K562 (cell line): ENCODE data around the gene CEACAM18. TPM values are rescaled to one million over a fixed set of nuclear protein-coding genes. Genes with fewer than 3 reads are reported as not detected.

Experiments
- ATAC-seq: fragments of 200-7000 bp; cut with Tn5 transposase; 3 replicates; pipeline ENCODE4 v1.9.1; 2020; ENCODE audit warnings: moderate library complexity
- BruUV-seq: library from RNA; stranded (reverse); fragments of 400-500 nt; replicated peaks from 2 replicates; lab custom pipeline; 2021; lab: Mats Ljungman, UMichigan
- CTCF ChIA-PET: fragments of 300-600 bp; formaldehyde crosslinking; extraction: SDS; loops from one replicate; lab custom pipeline; 2021; ENCODE audit warnings: low intra/inter-chr PET ratio; lab: Yijun Ruan, JAX
- POLR2A ChIA-PET: fragments of 300-600, 350-650 bp; sonication (Branson Sonifier 250); formaldehyde crosslinking; extraction: SDS; loops from one replicate; lab custom pipeline; 2021; ENCODE audit warnings: antibody characterized with exemption, inconsistent platforms; lab: Yijun Ruan, JAX
- DNase-seq, 4 experiments: peaks; one replicate each; pipeline versions ENCODE4 v3.0.0 to v3.0.0-alpha.2; 2011 to 2018; ENCODE audit warnings: low spot score in 3 of 4, mixed read lengths in 3 of 4; ENCODE audit errors: extremely low read depth in 1 of 4
- FAIRE-seq: peaks from 2 replicates; lab custom pipeline; 2011; peaks lifted over from hg19 to GRCh38; lab: Jason Lieb, UNC
- H2AFZ ChIP-seq: 2 replicates; pipeline ENCODE4 v1.6.0; 2011; ENCODE audit warnings: low read depth, low read length, control low read depth, inconsistent platforms
- H3K27ac ChIP-seq: fragments of 200-600 bp; 3 replicates; pipeline ENCODE4 v1.8.0; 2011; ENCODE audit warnings: low read depth, mild to moderate bottlenecking, control low read depth, inconsistent platforms, low read length, moderate library complexity, mixed read lengths; ENCODE audit errors: extremely low read depth
- H3K27me3 ChIP-seq, 2 experiments: fragments of 300-600 bp in 1 of 2; 2 replicates in 1 of 2; 3 replicates in 1 of 2; pipeline versions ENCODE4 v1.6.0 to v1.8.0; 2011; ENCODE audit warnings: inconsistent platforms in 2 of 2, low read length in 2 of 2, mild to moderate bottlenecking in 1 of 2, mixed read lengths in 1 of 2, moderate library complexity in 1 of 2; ENCODE audit not compliant: control insufficient read depth in 2 of 2, insufficient read depth in 2 of 2
- H3K36me3 ChIP-seq: fragments of 300-600 bp; 3 replicates; pipeline ENCODE4 v1.8.0; 2011; ENCODE audit warnings: mild to moderate bottlenecking, low read length, inconsistent platforms; ENCODE audit not compliant: control insufficient read depth, insufficient read depth
- H3K4me1 ChIP-seq, 2 experiments: fragments of 200-600 bp in 1 of 2; replicated peaks in 1 of 2; 2 replicates in 1 of 2; 3 replicates in 1 of 2; pipeline versions ENCODE4 v1.5.1 to v1.8.0; 2011; ENCODE audit warnings: inconsistent platforms in 2 of 2, low read length in 2 of 2, mild to moderate bottlenecking in 1 of 2, mixed read lengths in 1 of 2, moderate library complexity in 1 of 2; ENCODE audit not compliant: control insufficient read depth in 2 of 2, insufficient read depth in 2 of 2
- H3K4me2 ChIP-seq: 2 replicates; pipeline ENCODE4 v1.6.1; 2011; ENCODE audit warnings: low read length, control low read depth, inconsistent platforms, mixed read lengths; ENCODE audit not compliant: insufficient read depth
- H3K4me3 ChIP-seq: fragments of 200-600 bp; sonication (generic), shearing (Covaris generic); 2 replicates; pipeline ENCODE4 v1.5.1; 2016; ENCODE audit warnings: control low read depth, inconsistent platforms
- H3K79me2 ChIP-seq: fragments of 200-600 bp; 3 replicates; pipeline ENCODE4 v1.8.0; 2011; ENCODE audit warnings: low read length, inconsistent platforms; ENCODE audit not compliant: control insufficient read depth, insufficient read depth
- H3K9ac ChIP-seq, 2 experiments: 2 replicates each; pipeline versions ENCODE4 v1.6.0 to v1.6.1; 2011; ENCODE audit warnings: low read depth in 2 of 2, low read length in 2 of 2, control low read depth in 1 of 2, inconsistent platforms in 1 of 2, mild to moderate bottlenecking in 1 of 2, mixed read lengths in 1 of 2; ENCODE audit not compliant: insufficient read depth in 1 of 2
- H3K9me1 ChIP-seq: one replicate; pipeline ENCODE4 v1.6.0; 2011; ENCODE audit warnings: inconsistent platforms, mild to moderate bottlenecking, low read length, moderate library complexity; ENCODE audit not compliant: control insufficient read depth, insufficient read depth
- H3K9me3 ChIP-seq: replicated peaks from 2 replicates; pipeline ENCODE4 v1.5.1; 2011; ENCODE audit warnings: low read depth, low read length, inconsistent platforms; ENCODE audit not compliant: control insufficient read depth, insufficient read depth
- H4K20me1 ChIP-seq: replicated peaks from 2 replicates; pipeline ENCODE4 v1.6.1; 2011; ENCODE audit warnings: low read length, inconsistent platforms, mixed read lengths; ENCODE audit not compliant: control insufficient read depth, insufficient read depth
- CHD4 ChIP-seq: fragments of 200-600 bp; sonication (generic); IDR thresholded peaks from 3 replicates; pipeline ENCODE4 v1.6.1; 2012; ENCODE audit warnings: low read depth, mild to moderate bottlenecking, mixed read lengths, low read length, inconsistent platforms; ENCODE audit not compliant: insufficient read depth, insufficient replicate concordance, poor library complexity, severe bottlenecking
- EGR1 ChIP-seq: fragments of 450-650 bp; conservative IDR thresholded peaks from 2 replicates; pipeline ENCODE4 v1.6.1; 2017; ENCODE audit warnings: mild to moderate bottlenecking
- FIP1L1 ChIP-seq: fragments of 200-400 bp; formaldehyde crosslinking; IDR thresholded peaks from 2 replicates; pipeline ENCODE4 v1.6.1; 2018; ENCODE audit warnings: mild to moderate bottlenecking, low read depth, low read length; ENCODE audit not compliant: poor library complexity, severe bottlenecking
- GTF3C2 ChIP-seq: IDR thresholded peaks from 3 replicates; pipeline ENCODE4 v1.6.1; 2011; ENCODE audit warnings: borderline replicate concordance, mild to moderate bottlenecking, moderate library complexity; ENCODE audit not compliant: insufficient read length; ENCODE audit errors: extremely low read depth
- HDAC6 ChIP-seq: IDR thresholded peaks from 2 replicates; pipeline ENCODE4 v1.6.1; 2012; ENCODE audit warnings: low read depth, mild to moderate bottlenecking, control low read depth, inconsistent platforms, low read length, moderate library complexity
- MEF2A ChIP-seq: IDR thresholded peaks from 2 replicates; pipeline ENCODE4 v1.6.1; 2011; ENCODE audit warnings: low read depth, mild to moderate bottlenecking, low read length, moderate library complexity; ENCODE audit not compliant: control insufficient read depth
- RBM17 ChIP-seq: fragments of 200-400 bp; formaldehyde crosslinking; IDR thresholded peaks from 2 replicates; pipeline ENCODE4 v1.6.1; 2017; ENCODE audit warnings: low read depth, mild to moderate bottlenecking, low read length, borderline replicate concordance
- SMC3 ChIP-seq: conservative IDR thresholded peaks from 2 replicates; pipeline ENCODE4 v1.6.1; 2011; ENCODE audit warnings: low read depth, low read length, improper control_type of control experiment; ENCODE audit not compliant: insufficient read depth
- THRAP3 ChIP-seq: fragments of 450-650 bp; IDR thresholded peaks from 2 replicates; pipeline ENCODE4 v1.6.1; 2016; ENCODE audit warnings: mild to moderate bottlenecking, inconsistent platforms, borderline replicate concordance
- ZBTB1 ChIP-seq: sonication (generic); formaldehyde crosslinking; IDR thresholded peaks from 2 replicates; pipeline ENCODE4 v1.8.1; 2023; ENCODE audit warnings: missing genetic modification reagents, low read depth, mild to moderate bottlenecking, borderline replicate concordance
- ZNF184 ChIP-seq: sonication (generic); formaldehyde crosslinking; IDR thresholded peaks from 2 replicates; pipeline ENCODE4 v1.5.0; 2020; ENCODE audit warnings: missing genetic modification reagents
- ZNF324 ChIP-seq: fragments of 250-450 bp; sonication (Bioruptor Pico); IDR thresholded peaks from 2 replicates; pipeline ENCODE4 v1.4.0; 2020; ENCODE audit warnings: mild to moderate bottlenecking
- ZNF561 ChIP-seq: fragments of 450-650 bp; formaldehyde crosslinking; conservative IDR thresholded peaks from 2 replicates; pipeline ENCODE4 v1.4.0; 2020; ENCODE audit warnings: mild to moderate bottlenecking, moderate library complexity
- WGBS: fragments of 100-300 bp; shearing (Covaris generic); methylation state at CpG from one replicate; pipeline ENCODE4 v1.1.6; 2016; ENCODE audit warnings: low coverage, mixed read lengths; ENCODE audit not compliant: insufficient coverage; ENCODE audit errors: missing lambda C conversion rate; 5-methylcytosine and 5-hydroxymethylcytosine counted together
- in situ Hi-C: fragments of 300-500 bp; cut with MboI; formaldehyde crosslinking; loops from 4 replicates; pipeline ENCODE4 v1.15.0; 2018; ENCODE audit warnings: inconsistent platforms, mixed read lengths
- intact Hi-C: fragments of 100-400 bp; cut with micrococcal nuclease; formaldehyde crosslinking; loops from 2 replicates; pipeline ENCODE4 v1.14.2; 2022
- polyA plus RNA-seq, 8 experiments: library from polyadenylated mRNA; depleted of rRNA in 4 of 8; stranded (reverse) in 5 of 8; unstranded in 3 of 8; fragments of >200 nt; fragmentation: Nextera tagmentation in 2 of 8; fragmentation: Illumina TruSeq in 1 of 8; extraction: Ambion mirVana in 2 of 8; extraction: Trizol in 1 of 8; gene quantifications; 2 replicates each; pipeline versions ENCODE4 v1.2.1 to v1.2.3, GENCODE V29; 2011 to 2014; ENCODE audit warnings: inconsistent platforms in 1 of 8, missing spikeins in 1 of 8
- total RNA-seq, 7 experiments: library from RNA; depleted of rRNA in 6 of 7; stranded (reverse); fragments of >200 nt in 6 of 7; fragmentation: Illumina TruSeq in 2 of 7; extraction: Trizol in 2 of 7; gene quantifications; 2 replicates each; pipeline versions ENCODE4 v1.2.1 to v1.2.3, GENCODE V29; 2011 to 2021; ENCODE audit warnings: low replicate concordance in 1 of 7
- TF ChIP-seq, protein P1 (sequence below): fragments of 250-450 bp; sonication (Bioruptor Pico); IDR thresholded peaks from 2 replicates; pipeline ENCODE4 v1.4.0; 2020

CEACAM18 gene
- total and polyA plus RNA-seq, 9 of the 15 experiments (the other 6 are each of a cell fraction or from before 2014, with no cell fraction given), result 0.08 to 0.24 (median 0.15) TPM; not detected in 3

DNA sequence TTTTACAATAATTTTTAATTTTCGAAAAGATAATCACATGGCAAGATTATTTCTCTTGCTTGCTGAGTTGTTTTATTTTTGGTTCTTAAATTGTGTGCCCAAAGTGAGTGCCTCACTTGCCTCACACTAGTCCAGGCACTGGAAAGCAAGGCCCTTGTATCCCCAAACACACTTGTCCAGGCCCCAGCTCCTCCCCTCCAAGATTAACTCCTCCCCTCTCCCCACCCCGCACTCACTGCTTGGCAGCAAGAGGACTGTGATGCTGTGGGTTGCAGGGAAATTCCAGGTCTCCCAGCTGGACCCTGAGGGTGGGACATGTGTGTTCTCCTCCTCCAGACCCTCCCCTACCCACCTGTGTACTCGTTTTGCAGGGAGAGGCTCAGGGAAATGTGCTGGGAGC is 19.3 kb downstream of the CEACAM18 start:
- CTCF ChIA-PET, result no interaction called here
- peak overlapping the region; percentile 81 for H2AFZ ChIP-seq
- peaks cover 15 to 20% of the 10 kb centered on the region in 2 experiments for H3K4me1 ChIP-seq
- no peak for TF ChIP-seq THRAP3
- no peak for TF ChIP-seq MEF2A
- TF ChIP-seq ZNF561 (CRISPR knock-in tag), result no peak
- TF ChIP-seq EGR1, result no peak
- TF ChIP-seq ZBTB1 (CRISPR knock-in tag), result no peak
- no peak for TF ChIP-seq ZNF184
- TF ChIP-seq, protein P1, sequence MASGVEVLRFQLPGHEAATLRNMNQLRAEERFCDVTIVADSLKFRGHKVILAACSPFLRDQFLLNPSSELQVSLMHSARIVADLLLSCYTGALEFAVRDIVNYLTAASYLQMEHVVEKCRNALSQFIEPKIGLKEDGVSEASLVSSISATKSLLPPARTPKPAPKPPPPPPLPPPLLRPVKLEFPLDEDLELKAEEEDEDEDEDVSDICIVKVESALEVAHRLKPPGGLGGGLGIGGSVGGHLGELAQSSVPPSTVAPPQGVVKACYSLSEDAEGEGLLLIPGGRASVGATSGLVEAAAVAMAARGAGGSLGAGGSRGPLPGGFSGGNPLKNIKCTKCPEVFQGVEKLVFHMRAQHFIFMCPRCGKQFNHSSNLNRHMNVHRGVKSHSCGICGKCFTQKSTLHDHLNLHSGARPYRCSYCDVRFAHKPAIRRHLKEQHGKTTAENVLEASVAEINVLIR, result no peak
- no peak for TF ChIP-seq GTF3C2
- TF ChIP-seq SMC3, result no peak
- no peak for TF ChIP-seq FIP1L1
- TF ChIP-seq RBM17, result no peak
- TF ChIP-seq ZNF324, result no peak
- no peak for TF ChIP-seq CHD4
- TF ChIP-seq HDAC6, result no peak

More for the DNA sequence above, 19.3 kb downstream of the CEACAM18 start:
- Histone ChIP-seq H3K9ac (0 out of 4 replicates have a peak overlapping the region, but pooled peaks of 1 of the 2 experiments have one; percentile 17), H3K4me2 (peak overlapping the region; percentile 2; the same call in 1 of the 2 replicates), H3K36me3 (no peaks in the 10 kb centered on the region), H3K27me3 (no peaks in the 10 kb centered on the region), H3K27ac (no peak overlapping the region), H3K79me2 (no peaks in the 10 kb centered on the region; the same call in 2 of the 3 replicates), H4K20me1 (no peaks in the 10 kb centered on the region), H3K9me1 (no peaks in the 10 kb centered on the region), H3K9me3 (no peaks in the 10 kb centered on the region), H3K4me3 (no peak overlapping the region)
- WGBS, result 13% methylated on average over 3 of the region's 3 CpGs
- no TSS peak for BruUV-seq
- in situ Hi-C loops (no loop called here), intact Hi-C loops (no loop called here)
- POLR2A ChIA-PET, result interaction anchor here (0.8 to 1.0 kb wide), 5 partner anchors 9 to 206 kb away, joined by 3 to 4 read pairs (median 4); no protein-coding TSS in a partner anchor
- FAIRE-seq, result peak; percentile 51
- peak; percentile 90 for ATAC-seq
- peak in 3 of 4 experiments; percentile 26 to 63 (median 48) for DNase-seq
